GM19372 (cell line): Measurements from ENCODE around the gene UHRF1.
A peak's percentile ranks its signal among the peaks of the same experiment; 100 is the strongest.
"Not testable (repeated sequence)": the region's sequence is repeated elsewhere in the genome, so short reads cannot be mapped to it uniquely, and the experiment has no call there.

Experiments
- ATAC-seq: cut with Tn5 transposase; IDR thresholded peaks from one replicate; pipeline ENCODE4 v1.9.1; 2021; ENCODE audit warnings: mild to moderate bottlenecking, low read depth, moderate library complexity; ENCODE audit not compliant: unreplicated experiment

The UHRF1 gene

DNA sequence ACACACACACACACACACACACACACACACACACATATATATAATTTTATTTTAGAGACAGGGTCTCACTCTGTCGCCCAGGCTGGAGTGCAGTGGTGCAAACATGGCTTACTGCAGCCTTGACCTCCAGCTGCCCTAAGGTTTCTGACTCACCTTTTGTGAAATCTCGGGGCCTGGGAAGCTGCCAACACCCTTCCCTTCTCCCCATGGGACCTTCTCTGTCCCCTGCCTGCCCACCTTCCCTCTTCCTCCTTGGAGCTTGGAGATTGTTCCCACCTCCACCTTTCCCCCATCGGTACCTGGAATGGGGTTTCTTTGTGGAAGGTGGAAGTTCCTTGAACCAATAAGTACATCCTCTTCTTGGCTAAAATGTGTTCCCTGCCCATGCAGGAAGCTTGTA lies 12.9 kb upstream of the UHRF1 start:
- no peak for ATAC-seq

DNA sequence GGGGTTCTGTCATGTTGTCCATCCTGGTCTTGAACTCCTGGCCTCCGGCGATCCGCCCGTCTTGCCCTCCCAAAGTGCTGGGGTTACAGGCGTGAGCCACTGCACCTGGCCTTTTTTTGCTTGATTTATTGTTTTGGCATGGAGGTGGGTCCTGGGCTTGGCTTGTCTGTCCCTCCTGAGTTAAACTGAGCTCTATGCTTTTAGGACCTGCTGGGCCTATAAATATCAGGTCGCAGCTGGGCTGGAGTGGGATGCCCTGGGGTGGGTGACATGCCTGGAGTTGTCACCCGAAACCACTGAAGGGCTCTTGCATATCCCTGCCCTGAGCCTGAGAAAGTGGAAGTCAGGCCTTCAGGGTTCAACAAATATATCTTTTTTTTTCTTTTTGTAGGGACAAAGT lies 12.2 kb upstream of the UHRF1 start:
- no peak for ATAC-seq

DNA sequence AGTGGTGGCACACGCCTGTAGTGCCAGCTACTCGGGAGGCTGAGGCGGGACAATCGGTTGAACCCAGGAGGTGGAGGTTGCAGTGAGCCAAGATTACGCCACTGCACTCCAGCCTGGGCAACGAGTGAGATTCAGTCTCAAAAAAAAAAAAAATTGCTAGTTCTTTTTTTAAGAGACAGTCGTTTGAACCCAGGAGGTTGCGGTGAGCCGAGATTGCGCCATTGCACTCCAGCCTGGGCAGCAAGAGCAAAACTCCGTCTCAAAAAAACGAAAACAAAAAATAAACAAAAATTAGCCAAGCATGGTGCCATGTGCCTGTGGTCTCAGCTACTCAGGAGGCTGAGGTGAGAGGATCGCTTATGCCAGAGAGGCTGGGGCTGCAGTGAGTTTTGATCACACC lies 8.4 kb upstream of the UHRF1 start:
- not testable (repeated sequence) for ATAC-seq

- no peak for ATAC-seq
These were observed 6.5 kb upstream of the UHRF1 start, which contains the start of gene ARRDC5 for GRCh38 chr19:4902796-4903195. ARRDC5 (minus strand) TSS chr19:4902896; CDS start chr19:4902825, 71 bp downstream.

- no peak for ATAC-seq
These were observed 4.8 kb upstream of the UHRF1 start for GRCh38 chr19:4904481-4904880.

DNA sequence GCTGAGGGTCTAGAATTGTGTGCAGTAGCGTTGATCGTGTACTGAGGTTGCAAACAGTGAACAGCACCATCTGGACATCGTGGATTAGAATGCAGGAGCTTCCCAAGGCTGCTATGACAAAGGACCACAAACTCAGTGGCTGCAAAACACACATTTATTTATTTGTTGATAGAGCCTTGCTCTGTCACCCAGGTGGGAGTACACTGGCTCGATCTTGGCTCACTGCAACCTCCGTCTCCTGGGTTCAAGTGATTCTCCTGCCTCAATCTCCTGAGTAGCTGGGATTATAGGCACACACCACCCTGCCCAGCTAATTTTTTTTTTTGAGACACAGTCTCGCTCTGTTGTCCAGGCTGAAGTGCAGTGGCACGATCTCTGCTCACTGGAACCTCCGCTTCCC lies 2.3 kb upstream of the UHRF1 start:
- no peak for ATAC-seq

GRCh38 chr19:4908360-4908759 lies 941 bp upstream of the UHRF1 start:
- no peak for ATAC-seq

DNA sequence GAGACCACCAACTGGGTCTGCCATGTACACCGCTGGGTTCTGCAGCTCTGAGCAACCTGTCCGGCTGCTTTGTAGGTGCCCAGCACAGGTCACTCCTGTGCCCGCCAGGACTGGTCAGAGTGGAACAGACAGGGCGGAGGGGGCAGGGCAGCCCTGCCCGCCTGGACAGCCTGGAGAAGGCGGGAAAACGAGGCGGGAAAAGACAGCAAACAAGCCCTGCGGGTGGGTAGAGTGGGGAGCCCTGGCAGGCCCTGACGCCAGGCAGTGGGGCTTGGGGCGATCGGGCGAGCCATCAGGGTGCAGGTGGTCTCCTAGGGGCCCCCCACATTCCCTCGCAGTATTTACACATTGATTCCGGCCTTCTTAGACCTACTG lies 533 bp upstream of the UHRF1 start:
- ATAC-seq, result no peak

GRCh38 chr19:4909897-4910593 lies 744 bp downstream of the UHRF1 start:
- ATAC-seq, result peak; percentile 78

DNA sequence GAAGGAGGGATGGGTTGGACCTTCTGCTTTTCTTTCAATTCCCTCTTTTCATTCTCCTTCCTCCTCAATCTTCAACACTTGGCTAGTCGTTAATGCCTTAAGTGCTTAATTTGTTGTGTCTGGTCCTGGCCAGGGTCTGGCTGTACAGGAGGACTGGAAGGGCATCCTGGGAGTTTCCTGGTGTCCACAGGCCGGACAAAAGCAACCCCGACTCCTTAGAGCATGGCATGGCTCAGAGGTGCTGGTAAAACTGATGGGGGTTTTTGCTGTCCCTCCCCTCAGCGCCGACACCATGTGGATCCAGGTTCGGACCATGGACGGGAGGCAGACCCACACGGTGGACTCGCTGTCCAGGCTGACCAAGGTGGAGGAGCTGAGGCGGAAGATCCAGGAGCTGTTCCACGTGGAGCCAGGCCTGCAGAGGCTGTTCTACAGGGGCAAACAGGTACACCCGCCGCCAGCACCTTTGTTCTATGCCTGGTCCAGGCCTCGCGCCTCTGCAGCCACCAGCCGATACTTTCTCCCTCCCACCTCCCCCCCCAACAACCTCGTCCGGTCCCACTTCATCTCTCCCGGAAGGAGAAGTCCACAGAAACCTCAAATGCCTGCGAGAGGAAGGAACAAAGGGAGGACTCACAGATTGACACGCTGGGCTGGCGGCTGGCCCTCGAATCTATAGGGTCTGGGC lies 1.4 kb downstream of the UHRF1 start:
- ATAC-seq, result no peak

GRCh38 chr19:4911314-4911713 lies 2.0 kb downstream of the UHRF1 start:
- ATAC-seq, result no peak

DNA sequence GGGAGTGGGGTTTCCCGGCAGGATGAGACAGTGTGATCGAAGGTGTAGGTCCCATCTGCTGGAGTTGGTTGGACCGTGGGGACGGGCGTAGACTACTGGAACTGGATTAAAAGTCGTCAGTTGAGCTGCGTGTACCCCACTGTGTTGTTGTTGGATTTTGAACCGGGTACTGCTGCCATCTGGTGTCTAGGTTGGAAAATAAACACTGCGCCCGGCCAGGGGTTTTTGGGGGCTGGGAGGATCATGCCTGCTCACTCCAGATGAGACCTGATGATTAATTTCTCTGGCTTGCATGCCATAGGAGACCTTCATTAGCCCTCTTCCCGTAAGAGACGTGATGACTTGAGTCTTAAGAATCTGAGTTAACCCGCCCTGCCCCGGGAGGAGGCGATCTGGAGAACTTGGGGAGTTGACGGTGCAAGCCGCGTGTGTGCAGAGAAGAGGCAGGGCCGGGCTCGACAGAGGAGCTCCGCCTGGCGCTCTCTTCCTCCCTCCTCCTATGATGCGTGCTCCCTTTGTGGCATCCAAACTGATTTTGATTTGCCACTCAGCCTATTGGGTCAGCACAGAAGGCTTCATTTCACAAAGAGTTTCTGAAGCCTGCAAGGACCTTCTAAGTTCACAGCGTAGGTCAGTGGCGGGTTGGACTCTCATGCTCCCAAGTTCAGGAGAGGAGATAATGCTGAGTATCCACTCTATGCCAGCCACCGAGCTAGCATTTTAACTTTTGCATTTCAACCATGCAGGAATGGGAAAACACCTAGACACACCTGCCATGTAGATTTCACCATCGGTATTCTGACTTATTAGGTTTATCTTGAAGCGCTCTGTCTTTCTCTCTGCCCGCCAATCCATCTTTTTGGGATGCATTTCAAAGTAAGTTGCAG lies 2.7 kb downstream of the UHRF1 start:
- ATAC-seq, result no peak

DNA sequence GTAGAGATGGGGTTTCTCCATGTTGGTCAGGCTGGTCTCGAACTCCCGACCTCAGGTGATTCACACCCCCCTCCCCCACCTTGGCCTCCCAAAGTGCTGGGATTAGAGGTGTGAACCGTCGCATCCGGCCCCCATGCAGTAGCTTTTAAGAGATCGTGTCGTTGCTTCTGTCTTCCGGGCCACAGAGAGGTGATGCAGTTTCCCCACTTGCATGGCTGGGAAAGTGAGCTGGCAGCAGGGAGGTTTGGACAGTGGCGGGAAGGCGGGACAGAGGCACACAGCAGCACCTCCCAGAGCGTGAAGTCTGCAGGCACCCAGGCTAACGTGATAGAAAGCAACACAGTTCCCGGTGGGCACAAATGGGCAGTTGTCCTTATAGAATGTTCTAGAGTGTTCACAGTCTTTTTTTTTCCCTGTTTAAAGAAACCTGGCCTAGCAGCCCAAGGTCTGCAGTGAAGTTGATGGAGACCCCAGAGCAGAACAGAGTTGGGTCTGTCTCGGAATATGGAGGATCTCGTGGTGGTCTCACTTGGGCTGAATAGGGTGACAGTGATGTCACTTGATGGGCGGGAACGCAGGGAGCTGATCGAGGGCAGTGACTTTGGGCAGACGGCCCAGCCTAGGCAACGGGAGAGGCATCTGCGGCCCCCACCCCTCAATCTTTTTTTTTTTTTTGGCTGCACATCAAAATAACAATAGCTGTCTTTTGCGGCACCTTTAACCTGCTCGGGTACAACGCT lies 4.9 kb downstream of the UHRF1 start:
- no peak for ATAC-seq

DNA sequence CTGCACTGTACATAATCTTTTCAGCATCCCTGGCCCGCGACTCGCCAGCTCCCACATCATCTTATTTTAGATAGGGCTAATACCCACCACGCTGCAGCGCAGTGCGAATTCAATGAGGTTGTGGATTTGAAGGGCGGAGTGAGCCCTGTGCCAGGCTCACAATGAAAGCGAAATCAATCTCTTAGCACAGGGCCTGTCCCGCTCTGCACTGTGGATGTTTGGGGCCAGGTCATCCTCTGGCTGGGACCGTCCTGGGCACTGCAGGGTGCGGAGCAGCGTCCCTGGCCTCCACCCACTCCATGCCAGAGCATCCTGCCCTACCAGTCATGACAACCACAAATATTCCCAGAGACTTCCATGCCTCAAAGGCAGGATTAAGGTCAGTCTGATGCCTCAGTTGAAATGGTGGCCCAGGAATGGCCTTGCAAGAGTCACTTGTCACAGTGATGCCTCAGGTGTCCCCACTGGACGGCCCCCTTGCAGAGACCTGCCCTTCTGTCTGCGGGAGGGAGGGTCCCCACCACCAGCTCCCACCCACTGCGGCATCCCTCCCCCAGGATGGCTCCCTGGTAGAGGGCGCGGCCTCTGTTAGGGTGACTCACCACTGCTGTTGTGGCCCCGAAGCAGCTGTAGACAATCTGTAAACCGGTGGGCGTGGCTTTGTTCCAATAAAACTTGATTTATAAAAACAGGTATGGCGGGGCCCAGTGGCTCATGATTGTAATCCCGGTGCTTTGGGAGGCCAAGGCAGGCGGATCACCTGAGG lies 5.6 kb downstream of the UHRF1 start:
- no peak for ATAC-seq

GRCh38 chr19:4916292-4917082 lies 7.2 kb downstream of the UHRF1 start:
- no peak for ATAC-seq

GRCh38 chr19:4922530-4923275 lies 13.4 kb downstream of the UHRF1 start:
- no peak for ATAC-seq

DNA sequence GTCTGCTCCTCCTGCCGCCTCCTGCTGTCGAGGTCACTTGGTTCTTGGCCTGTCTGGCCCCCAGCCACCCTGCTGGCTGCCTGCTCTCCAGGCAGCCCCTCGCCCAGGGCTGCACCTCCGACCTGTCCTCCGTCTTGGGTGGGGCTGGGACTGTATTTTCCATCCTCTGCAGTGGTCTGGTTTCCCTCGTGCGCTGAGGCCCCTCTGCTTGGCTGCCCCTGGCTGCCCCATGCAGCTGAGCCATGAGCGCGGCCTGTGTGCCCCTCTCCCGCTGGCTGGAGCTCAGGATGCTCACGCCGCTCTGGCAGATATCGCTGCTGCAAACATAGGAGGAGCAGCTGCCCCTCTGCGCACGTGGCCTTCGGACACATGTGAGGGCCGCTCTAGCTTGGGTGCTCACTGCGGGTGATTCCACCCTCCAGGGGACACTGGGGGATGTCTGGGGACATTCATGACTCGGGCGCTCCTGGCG lies 14.0 kb downstream of the UHRF1 start:
- no peak for ATAC-seq

- no peak for ATAC-seq
These were observed 19.9 kb downstream of the UHRF1 start for GRCh38 chr19:4929186-4929585.
